ENCODE data around the gene SH3BP4.

SH3BP4 gene

GRCh38 chr2:235044501-235045271 lies 92.9 kb downstream of the SH3BP4 start:
- H3K9me3 ChIP-seq (ENCODE audit: control insufficient read depth, insufficient read depth, low read length) = no peaks in the 10 kb centered on the region
- no peak overlapping the region for H3K9ac ChIP-seq (ENCODE audit: low read depth, low read length)
- H3K4me1 ChIP-seq (ENCODE audit: insufficient read depth, low read length) = no peaks in the 10 kb centered on the region
- peaks cover 28% of the 10 kb centered on the region for H3K36me3 ChIP-seq (ENCODE audit: insufficient read depth, low read length)

GRCh38 chr2:235045336-235045972 lies 93.6 kb downstream of the SH3BP4 start:
- Histone ChIP-seq H3K36me3 (ENCODE audit: insufficient read depth, low read length) (peaks cover 25% of the 10 kb centered on the region), H3K9ac (ENCODE audit: low read depth, low read length) (no peak overlapping the region), H3K4me1 (ENCODE audit: insufficient read depth, low read length) (no peaks in the 10 kb centered on the region), H3K9me3 (ENCODE audit: control insufficient read depth, insufficient read depth, low read length) (no peaks in the 10 kb centered on the region)

- Histone ChIP-seq H3K9ac (ENCODE audit: low read depth, low read length) (no peak overlapping the region), H3K9me3 (ENCODE audit: control insufficient read depth, insufficient read depth, low read length) (no peaks in the 10 kb centered on the region), H3K36me3 (ENCODE audit: insufficient read depth, low read length) (peaks cover 20% of the 10 kb centered on the region), H3K4me1 (ENCODE audit: insufficient read depth, low read length) (no peaks in the 10 kb centered on the region)
Measured at GRCh38 chr2:235045973-235046343, 94.1 kb downstream of the SH3BP4 start.

GRCh38 chr2:235046589-235046988 lies 94.8 kb downstream of the SH3BP4 start:
- no peaks in the 10 kb centered on the region for H3K9me3 ChIP-seq (ENCODE audit: control insufficient read depth, insufficient read depth, low read length)
- H3K4me1 ChIP-seq (ENCODE audit: insufficient read depth, low read length) = no peaks in the 10 kb centered on the region
- peaks cover 16% of the 10 kb centered on the region for H3K36me3 ChIP-seq (ENCODE audit: insufficient read depth, low read length)
- H3K9ac ChIP-seq (ENCODE audit: low read depth, low read length) = no peak overlapping the region

- H3K9me3 ChIP-seq (ENCODE audit: control insufficient read depth, insufficient read depth, low read length) = no peaks in the 10 kb centered on the region
- no peaks in the 10 kb centered on the region for H3K4me1 ChIP-seq (ENCODE audit: insufficient read depth, low read length)
- no peak overlapping the region for H3K9ac ChIP-seq (ENCODE audit: low read depth, low read length)
- H3K36me3 ChIP-seq (ENCODE audit: insufficient read depth, low read length) = peaks cover 9% of the 10 kb centered on the region; the same call in 1 of the 2 replicates
Measured at GRCh38 chr2:235047171-235048160, 95.6 kb downstream of the SH3BP4 start.

- Histone ChIP-seq H3K4me1 (ENCODE audit: insufficient read depth, low read length) (no peaks in the 10 kb centered on the region), H3K36me3 (ENCODE audit: insufficient read depth, low read length) (peaks cover 9% of the 10 kb centered on the region; the same call in 1 of the 2 replicates), H3K9ac (ENCODE audit: low read depth, low read length) (no peak overlapping the region), H3K9me3 (ENCODE audit: control insufficient read depth, insufficient read depth, low read length) (no peaks in the 10 kb centered on the region)
Measured at GRCh38 chr2:235048549-235048948, 96.7 kb downstream of the SH3BP4 start.

- no peaks in the 10 kb centered on the region for H3K4me1 ChIP-seq (ENCODE audit: insufficient read depth, low read length)
- H3K36me3 ChIP-seq (ENCODE audit: insufficient read depth, low read length) = peaks cover 9% of the 10 kb centered on the region; the same call in 1 of the 2 replicates
Measured at GRCh38 chr2:235049069-235049468, 97.3 kb downstream of the SH3BP4 start.

GRCh38 chr2:235049719-235050118 lies 97.9 kb downstream of the SH3BP4 start:
- no peaks in the 10 kb centered on the region for H3K9me3 ChIP-seq (ENCODE audit: control insufficient read depth, insufficient read depth, low read length)
- peaks cover 13% of the 10 kb centered on the region; the same call in 1 of the 2 replicates for H3K36me3 ChIP-seq (ENCODE audit: insufficient read depth, low read length)
- H3K4me1 ChIP-seq (ENCODE audit: insufficient read depth, low read length) = no peaks in the 10 kb centered on the region
- H3K9ac ChIP-seq (ENCODE audit: low read depth, low read length) = no peak overlapping the region

More at GRCh38 chr2:235049069-235049468, 97.3 kb downstream of the SH3BP4 start:
- no peaks in the 10 kb centered on the region for H3K9me3 ChIP-seq (ENCODE audit: control insufficient read depth, insufficient read depth, low read length)
- no peak overlapping the region for H3K9ac ChIP-seq (ENCODE audit: low read depth, low read length)

GRCh38 chr2:235050980-235051351 lies 99.1 kb downstream of the SH3BP4 start:
- H3K9ac ChIP-seq (ENCODE audit: low read depth, low read length) = no peak overlapping the region
- H3K36me3 ChIP-seq (ENCODE audit: insufficient read depth, low read length) = peaks cover 18% of the 10 kb centered on the region

GRCh38 chr2:235051436-235052260 lies 99.8 kb downstream of the SH3BP4 start:
- peaks cover 15% of the 10 kb centered on the region for H3K36me3 ChIP-seq (ENCODE audit: insufficient read depth, low read length)
- H3K4me1 ChIP-seq (ENCODE audit: insufficient read depth, low read length) = no peaks in the 10 kb centered on the region
- H3K9ac ChIP-seq (ENCODE audit: low read depth, low read length) = no peak overlapping the region
- H3K9me3 ChIP-seq (ENCODE audit: control insufficient read depth, insufficient read depth, low read length) = no peaks in the 10 kb centered on the region

More at GRCh38 chr2:235050980-235051351, 99.1 kb downstream of the SH3BP4 start:
- no peaks in the 10 kb centered on the region for H3K9me3 ChIP-seq (ENCODE audit: control insufficient read depth, insufficient read depth, low read length)
- H3K4me1 ChIP-seq (ENCODE audit: insufficient read depth, low read length) = no peaks in the 10 kb centered on the region

GRCh38 chr2:235052514-235053354 lies 100.9 kb downstream of the SH3BP4 start:
- no peaks in the 10 kb centered on the region for H3K4me1 ChIP-seq (ENCODE audit: insufficient read depth, low read length)
- no peak overlapping the region for H3K9ac ChIP-seq (ENCODE audit: low read depth, low read length)
- H3K9me3 ChIP-seq (ENCODE audit: control insufficient read depth, insufficient read depth, low read length) = no peaks in the 10 kb centered on the region
- peaks cover 10% of the 10 kb centered on the region for H3K36me3 ChIP-seq (ENCODE audit: insufficient read depth, low read length)

GRCh38 chr2:235053651-235054050 lies 101.8 kb downstream of the SH3BP4 start:
- no peaks in the 10 kb centered on the region for H3K4me1 ChIP-seq (ENCODE audit: insufficient read depth, low read length)
- peaks cover 10% of the 10 kb centered on the region for H3K36me3 ChIP-seq (ENCODE audit: insufficient read depth, low read length)
- H3K9ac ChIP-seq (ENCODE audit: low read depth, low read length) = no peak overlapping the region
- H3K9me3 ChIP-seq (ENCODE audit: control insufficient read depth, insufficient read depth, low read length) = no peaks in the 10 kb centered on the region

GRCh38 chr2:235054475-235054874 lies 102.7 kb downstream of the SH3BP4 start:
- Histone ChIP-seq H3K4me1 (ENCODE audit: insufficient read depth, low read length) (no peaks in the 10 kb centered on the region), H3K9ac (ENCODE audit: low read depth, low read length) (no peak overlapping the region), H3K36me3 (ENCODE audit: insufficient read depth, low read length) (peaks cover 10% of the 10 kb centered on the region), H3K9me3 (ENCODE audit: control insufficient read depth, insufficient read depth, low read length) (no peaks in the 10 kb centered on the region)
